Measurements from ENCODE around the gene SLC39A6. TPM values are rescaled to one million over a fixed set of nuclear protein-coding genes. Genes with fewer than 3 reads are reported as not detected.
"Not testable (repeated sequence)": the region's sequence is repeated elsewhere in the genome, so short reads cannot be mapped to it uniquely, and the experiment has no call there.

SLC39A6 gene
- total RNA-seq, 1 donor from 2014 or later = 86.9 TPM

DNA sequence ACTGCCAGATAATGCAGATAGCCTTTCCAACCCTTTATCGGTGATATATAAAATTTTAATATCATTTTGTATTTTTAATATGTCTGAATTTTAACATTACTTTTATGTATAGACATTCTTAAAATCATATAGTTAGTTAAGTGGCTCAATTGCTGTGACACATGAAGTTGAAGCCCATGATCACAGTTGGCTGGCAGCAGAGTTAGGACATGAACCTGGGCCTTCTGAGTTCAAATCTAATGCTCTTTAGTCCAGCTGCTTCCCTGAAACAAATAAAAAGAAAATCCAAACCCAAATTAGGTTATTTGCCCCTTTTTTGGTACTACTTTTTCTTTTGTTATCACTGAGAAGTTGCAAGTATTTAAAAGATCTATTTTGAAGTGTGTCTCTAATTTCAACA lies 6.1 kb upstream of the SLC39A6 start:
- no peak for DNase-seq (ENCODE audit: low spot score)

DNA sequence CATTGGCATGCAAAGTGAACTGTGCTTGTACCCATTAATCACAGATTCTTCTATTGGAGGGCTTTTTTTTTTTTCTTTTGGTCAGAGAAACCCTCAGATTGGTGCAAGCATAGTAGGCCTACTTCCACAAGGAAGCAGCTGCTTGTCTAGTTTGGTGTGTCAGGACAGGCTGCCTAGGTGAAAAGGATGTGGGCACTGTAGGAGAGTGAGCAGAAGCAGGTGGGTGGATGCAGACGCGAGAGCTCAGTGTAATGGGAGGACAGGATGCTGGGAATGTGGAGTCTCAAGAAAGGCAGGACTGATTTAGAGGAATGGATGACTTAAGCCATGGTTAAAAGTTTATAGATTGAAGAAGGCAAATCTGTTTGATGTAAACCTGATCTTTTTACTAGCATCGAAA lies 3.6 kb upstream of the SLC39A6 start:
- no peak for DNase-seq (ENCODE audit: low spot score)

DNA sequence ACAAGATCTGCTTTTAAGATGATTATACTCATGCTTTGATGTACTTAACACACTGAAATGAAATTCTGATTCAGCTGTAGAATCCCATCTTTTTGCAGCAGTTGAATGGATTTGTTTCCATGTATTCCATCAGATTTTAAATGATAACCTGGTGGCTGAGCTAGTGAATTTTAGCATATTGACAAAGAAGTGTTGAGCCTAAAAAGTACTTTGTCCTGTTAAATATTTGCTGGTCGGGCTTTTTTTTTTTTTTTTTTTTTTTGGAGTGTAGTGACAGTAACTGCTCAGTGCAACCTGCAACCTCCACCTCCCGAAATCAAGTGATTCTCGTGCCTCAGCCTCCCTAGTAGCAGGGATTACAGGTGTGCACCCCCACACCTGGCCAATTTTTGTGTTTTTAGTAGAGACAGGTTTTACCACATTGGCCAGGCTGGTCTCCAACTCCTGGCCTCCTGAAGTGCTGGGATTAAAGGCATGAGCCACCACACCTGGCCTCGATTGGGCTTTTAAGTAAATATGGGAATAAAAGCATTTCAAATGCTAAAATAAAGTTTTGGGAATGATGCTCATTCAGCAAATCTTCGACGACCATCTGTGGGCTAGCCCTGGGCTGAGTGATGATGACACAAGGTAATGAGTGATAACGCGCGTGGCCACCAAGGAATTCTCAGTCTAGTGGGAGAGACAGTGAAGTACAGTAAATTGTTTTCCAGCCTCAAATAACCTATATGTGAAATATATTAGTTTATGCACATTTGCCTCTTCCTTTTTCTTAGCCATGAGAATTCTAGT lies 2.7 kb upstream of the SLC39A6 start:
- no peak for DNase-seq (ENCODE audit: low spot score)

DNA sequence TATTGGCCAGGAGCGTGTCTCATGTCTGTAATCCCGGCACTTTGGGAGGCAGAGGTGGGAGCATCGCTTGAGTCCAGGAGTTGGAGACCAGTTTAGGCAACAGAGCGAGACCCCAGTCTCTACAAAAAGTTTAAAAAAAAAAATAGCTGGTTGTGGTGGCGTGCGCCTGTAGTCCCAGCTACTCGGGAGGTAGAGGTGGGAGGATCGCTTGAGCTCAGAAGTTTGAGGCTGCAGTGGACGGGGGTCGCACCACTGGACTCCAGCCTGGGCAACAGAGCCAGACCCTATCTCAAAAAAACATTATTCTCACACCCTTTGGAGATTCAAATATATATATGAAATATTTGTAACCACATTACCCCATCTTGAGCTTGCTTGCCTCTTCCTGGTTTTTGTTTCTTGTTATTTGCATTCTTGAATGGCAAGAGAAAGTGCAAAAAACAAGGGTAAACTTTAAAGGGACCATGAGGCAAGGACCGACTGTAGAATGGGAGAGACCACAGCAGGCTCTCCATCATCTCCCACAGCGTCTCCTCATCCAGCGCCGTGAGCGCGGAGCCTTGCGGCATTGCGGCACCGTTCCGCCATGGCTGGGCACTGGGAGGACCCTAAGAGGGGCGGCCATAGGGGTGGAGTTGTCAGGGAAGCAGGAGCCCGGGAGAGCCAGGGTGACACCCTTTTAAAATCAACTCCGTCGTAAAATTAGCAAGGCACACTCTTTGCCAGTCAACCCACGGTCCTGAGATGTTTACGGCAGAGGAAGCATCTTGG lies 1.9 kb upstream of the SLC39A6 start:
- DNase-seq (ENCODE audit: low spot score) = no peak

DNA sequence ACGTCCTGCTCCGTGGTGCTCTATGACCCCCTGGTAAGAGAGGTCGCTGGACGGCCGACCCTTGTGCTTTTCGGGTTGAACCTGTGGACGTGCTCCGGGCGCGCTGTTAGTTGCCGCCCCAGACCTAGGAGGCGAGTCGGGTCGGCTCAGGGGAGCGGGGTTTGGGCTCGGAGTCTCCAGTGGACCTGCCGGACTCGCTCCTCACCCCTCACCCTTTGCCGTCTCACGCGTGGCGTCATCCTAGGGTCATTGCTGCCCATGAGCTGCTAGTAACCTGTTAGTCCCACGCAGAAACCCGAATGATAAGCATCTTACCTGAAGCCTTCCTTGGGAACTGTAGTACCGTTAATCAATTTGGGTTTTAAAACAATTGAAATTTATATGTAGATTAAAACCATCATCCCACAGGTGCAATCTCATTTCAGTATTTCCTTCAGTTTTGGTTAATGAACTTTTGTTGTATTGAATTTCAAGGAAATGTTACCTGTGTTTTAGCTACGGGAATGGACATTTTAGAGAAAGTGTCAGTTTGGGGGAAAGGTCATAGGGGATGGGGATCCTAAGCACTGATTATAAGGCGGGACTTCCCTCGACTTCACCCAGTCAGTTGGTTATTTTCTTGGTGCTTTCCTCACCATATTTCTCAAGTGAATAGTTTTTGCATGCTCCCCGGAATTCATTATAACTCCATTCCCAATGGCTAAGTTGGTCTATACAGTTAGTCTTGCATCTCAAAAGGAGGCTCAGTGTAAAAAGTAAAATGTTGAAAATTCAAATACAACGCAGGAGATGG lies 1.1 kb upstream of the SLC39A6 start:
- no peak for DNase-seq (ENCODE audit: low spot score)

DNA sequence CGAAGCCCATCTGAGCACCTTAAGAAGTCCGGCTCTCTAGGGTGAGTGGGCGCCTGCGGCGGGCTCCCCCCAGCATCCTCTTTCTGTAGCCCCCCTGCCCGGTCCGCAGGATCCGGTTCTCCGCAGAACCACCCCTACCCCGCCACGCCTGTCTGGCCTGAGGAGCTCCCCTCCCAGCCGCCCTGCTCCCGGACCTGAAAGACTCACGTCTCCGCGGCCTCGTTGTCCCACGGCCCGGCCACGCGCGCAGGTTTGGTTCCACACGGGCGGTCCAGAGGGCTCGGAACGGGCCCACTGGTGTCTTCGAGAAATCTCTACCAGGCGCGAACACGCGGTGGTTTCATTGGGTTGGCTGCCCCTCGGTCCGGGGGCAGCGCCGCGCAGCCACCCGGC lies 237 bp downstream of the SLC39A6 start:
- no peak for DNase-seq (ENCODE audit: low spot score)

DNA sequence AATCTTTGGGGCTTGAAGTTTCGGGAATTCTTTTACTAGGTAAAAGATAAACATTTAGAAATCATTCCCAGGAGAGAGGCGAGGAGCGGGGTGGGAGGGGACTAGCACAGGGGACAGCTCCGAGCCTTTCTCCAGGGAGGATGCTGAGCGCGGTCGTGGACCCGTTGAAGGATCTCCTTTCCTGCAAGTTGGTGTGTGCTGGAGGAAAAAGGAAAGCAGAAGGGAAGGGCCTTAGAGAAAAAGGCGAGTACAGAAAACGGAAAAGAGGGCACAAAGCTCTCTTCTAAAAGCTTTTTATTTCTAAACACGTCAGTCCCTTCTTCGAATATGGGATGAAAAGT lies 640 bp downstream of the SLC39A6 start:
- peak; percentile 32 for DNase-seq (ENCODE audit: low spot score)

DNA sequence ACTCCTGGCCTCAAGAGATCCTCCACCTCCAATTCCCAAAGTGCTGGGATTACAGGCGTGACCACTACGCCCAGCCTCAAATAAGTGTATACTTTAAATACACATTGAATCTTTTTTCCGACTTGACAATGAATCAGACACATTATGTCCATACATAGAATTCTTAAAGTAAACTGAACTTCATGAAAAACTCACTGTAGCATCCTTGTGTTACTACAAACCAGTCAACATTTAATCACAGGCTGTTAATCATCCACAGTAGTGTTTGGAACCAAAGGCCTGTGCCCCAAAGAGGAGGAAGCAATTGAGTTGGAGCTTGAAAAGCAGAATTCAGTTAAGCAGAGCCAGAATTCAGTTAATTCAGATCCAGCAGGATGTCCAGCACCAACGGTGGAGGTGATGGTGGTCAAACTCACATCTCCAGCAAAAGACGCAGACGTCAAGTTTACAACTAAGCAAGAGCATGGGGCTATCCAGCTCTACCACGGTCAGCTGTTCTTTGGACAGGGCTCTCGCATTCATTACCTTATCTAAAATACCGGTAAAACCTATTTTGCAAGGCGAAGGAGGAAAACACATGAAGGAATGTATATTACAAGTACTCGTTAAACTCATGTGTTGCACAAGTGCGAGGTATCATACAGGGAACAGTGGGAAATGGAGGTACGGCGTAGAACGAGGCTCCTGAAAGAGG lies 1.2 kb downstream of the SLC39A6 start:
- DNase-seq (ENCODE audit: low spot score) = peak; percentile 4

DNA sequence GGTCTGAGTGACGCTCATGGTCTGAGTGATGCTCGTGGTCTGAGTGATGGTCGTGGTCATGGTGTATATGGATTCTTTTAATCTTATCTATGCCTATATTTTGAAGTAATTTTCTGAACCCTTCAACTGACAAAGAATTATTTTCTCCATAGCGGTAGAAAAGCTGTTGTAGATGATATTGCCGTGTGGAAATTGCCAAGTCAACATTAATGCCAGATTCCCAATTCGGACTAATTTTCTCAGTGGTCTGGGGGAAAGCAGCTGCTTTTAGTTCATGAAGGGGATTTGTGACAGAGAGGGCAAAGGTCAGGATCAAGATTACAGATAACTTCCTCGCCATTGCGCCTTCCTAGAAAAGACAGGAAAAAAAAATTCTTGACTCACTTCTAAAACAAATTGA lies 2.5 kb downstream of the SLC39A6 start:
- no peak for DNase-seq (ENCODE audit: low spot score)

DNA sequence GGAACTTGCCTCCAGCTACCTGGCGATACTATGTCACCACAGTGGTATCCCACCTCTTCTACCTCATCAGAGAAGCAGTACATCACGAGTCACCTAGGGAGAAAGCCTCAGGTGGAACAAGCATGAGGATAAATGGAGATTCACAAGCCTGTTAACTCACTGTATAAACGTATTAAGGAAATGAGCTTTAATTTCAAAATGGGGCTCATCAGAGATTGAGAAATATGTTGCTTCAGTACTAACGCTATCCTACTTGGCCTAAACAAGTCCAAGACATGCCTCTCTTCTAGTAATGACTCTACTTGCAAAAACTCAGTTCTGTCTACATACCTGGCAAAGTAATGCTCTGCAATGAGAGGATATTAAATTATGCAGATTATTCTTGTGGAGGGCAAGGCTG lies 4.3 kb downstream of the SLC39A6 start:
- DNase-seq (ENCODE audit: low spot score) = no peak

DNA sequence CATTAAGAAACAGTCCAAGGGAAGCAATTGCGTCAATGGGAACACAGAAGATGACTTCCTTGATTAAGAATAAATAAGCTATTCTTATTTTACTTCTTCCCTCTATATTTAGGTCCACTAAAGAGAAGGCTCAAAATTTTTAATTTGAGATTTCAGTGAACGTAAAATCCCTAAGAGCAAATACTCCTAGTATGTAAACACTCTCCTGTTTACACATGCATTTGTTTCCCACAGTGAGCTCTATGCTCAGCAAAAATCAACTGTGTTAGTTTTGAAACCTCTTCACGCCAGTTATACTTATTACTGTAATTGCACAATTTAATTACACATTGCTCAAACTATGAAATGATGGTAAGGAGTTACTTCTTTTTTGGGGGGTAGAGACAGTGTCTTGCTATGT lies 8.8 kb downstream of the SLC39A6 start:
- DNase-seq (ENCODE audit: low spot score) = no peak

DNA sequence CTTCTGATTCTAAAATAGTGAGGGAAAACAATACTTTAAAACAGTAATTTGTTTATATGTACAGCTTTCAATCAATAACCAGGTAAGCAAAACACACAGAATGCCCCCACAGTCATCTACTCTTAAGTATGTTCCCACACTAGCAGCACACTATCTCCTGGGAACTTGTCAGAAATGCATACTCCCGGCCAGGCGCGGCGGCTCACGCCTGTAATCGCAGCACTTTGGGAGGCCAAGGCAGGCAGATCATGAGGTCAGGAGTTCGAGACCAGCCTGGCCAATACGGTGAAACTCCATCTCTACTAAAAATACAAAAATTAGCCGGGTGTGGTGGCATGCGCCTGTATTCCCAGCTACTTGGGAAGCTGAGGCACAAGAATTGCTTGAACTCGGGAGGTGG lies 12.4 kb downstream of the SLC39A6 start:
- DNase-seq (ENCODE audit: low spot score) = not testable (repeated sequence)

DNA sequence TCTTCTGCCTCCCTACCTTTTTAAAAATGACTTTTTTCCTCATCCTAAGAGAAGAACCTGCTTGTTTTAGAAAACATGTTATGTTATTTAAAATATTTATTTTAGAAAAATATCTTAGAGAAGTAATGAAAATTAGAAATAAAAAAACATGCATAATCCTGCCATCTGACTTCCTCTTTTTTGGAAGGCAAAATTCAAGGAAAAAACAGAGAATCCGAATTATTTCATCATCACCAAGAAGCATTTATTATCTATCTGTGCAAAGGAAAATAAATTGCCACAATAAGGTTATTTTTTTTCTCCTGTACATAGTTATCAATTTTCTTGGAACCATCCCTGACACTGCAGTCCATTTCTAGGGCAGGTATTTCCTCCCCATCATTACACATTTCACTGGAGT lies 14.4 kb downstream of the SLC39A6 start:
- no peak for DNase-seq (ENCODE audit: low spot score)

DNA sequence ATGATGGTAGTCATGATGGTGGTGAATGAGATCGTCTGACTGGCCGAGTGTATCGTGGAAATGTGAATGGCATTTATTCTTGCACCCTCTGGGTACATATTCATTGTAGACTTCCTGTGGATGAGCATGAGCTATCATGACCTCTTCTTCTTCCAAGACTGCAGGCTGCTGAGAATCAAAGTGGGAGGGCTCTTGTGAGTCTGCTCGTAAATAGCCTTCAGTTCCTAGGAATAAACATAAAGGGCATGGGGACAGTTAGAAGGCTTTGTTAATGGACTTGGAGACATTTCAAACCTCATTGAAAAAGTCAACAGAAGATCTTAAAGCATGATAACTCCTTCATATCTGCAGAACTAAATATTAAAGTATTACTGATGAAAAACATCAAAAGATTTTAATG lies 14.9 kb downstream of the SLC39A6 start:
- DNase-seq (ENCODE audit: low spot score) = no peak

DNA sequence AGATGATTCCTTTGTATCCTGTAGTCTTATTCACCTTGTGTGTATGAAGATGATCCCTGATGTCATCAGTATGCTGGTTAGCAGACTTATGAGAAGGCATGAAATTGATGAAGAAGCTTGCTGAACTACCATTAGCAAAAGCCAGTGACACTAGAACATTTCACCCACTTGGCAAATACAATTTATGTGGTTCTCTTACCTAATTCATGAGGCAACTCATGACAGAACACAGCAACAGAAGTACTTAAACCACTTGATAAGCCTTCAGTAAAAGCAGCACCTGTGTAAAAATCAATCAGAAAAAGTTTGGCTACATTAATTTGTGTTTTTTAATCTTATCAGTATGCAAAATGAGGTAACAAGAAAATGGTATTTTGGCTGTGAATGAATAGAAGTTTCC lies 16.8 kb downstream of the SLC39A6 start:
- DNase-seq (ENCODE audit: low spot score) = no peak

DNA sequence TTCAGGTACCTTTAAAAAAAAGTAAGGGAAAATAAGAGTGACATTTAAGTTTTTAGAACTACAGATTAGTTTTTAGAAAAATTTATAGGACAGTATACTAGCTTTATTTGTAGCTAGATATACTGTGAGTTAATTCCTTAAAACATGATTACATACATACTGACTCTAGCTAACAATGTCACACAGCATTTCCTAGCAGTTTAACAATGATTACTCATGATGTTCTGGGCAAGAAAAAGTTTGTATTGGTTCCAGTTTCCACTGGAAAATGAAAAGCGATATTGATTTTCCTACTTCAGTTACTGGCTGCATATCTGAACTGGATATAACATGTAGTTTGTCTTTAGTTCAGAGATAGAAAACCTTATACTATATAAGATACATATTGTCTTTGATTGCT lies 19.4 kb downstream of the SLC39A6 start:
- no peak for DNase-seq (ENCODE audit: low spot score)

DNA sequence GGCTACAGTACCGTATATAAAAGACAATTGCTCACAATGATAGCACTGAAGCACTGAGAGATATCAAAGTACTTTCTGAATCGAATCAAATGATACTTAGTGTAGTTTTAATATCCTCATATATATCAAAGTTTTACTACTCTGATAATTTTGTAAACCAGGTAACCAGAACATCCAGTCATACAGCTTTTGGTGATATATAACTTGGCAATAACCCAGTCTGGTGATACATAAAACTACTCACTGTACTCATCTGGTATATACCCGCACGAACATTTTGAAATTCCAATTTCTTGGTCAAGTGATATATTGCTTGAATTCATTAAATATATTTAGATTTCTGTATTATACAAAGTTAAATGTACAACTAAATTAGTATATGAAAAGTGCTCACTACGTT lies 20.5 kb downstream of the SLC39A6 start:
- no peak for DNase-seq (ENCODE audit: low spot score)

DNA sequence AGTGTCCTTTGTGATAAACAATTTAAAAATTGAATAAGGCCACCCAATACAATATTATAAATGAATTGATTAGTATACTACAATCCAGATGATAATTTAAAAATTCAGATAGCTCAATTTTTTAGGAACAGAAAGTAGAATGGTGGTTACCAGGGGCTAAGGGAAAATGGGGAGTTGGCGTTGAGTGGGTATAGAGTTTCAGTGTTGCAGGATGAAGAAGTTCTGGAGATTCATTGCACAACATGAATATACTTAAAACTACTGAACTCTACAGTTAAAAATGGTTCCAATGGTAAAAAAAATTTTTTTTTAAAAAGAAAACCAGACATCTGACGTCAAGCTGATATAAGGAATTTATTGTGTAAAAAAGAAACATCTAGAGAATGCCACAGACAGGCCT lies 20.9 kb downstream of the SLC39A6 start:
- DNase-seq (ENCODE audit: low spot score) = no peak

DNA sequence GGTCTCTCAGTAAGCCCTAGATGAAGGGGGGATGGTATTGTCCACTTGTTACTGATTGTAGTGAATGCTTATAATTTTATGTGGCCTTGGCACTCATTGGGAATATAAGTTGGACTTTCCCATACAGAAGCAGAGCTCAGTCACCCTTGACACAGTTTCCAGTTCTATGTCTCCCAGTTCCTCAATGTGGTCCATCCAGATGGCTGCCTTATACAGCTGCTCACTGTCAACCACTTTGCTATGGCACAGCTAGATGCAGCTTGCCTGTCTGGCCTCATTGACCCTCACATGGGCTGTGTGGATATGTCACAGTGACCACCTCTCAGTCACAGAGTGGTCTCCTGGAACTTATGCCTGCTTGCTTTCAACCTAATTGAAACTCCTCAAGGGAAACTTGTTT lies 21.7 kb downstream of the SLC39A6 start:
- DNase-seq (ENCODE audit: low spot score) = no peak

DNA sequence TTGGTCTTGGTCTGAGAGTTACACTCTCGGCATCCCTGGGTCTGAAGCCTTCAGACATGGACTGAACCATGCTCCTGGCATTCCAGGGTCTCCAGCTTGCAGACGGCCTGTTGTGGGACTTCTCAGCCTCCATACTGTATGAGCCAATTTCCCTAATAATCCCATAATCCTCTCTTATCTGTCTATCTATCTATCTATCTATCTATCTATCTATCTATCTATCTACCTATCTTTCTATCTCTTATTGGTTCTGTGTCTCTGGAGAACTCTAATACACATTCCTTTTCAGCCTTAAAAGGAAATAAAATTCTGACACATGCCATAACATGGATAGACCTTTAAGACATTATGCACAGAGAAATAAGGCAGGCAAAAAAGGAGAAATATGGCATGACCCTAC lies 24.4 kb downstream of the SLC39A6 start:
- DNase-seq (ENCODE audit: low spot score) = no peak

DNA sequence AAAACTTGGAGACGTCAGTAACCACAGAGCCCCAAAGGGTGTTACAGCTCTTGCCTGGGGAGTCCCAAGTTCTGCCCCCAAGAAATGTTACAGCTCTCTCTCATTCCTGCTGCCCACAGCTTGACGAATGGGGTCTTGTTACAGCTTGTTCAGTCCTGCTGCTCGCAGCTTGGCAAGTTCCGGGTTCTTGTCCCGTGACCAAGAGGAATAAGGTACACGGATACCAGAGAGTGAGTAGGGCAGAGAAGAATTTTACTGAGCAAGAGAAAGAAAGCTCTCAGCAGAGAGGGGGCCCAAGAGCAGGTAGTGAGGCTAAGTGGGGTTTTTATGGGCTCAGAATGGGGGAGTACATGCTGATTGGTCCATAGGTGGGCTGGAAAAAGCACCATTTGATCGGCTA lies 27.2 kb downstream of the SLC39A6 start:
- DNase-seq (ENCODE audit: low spot score) = no peak

DNA sequence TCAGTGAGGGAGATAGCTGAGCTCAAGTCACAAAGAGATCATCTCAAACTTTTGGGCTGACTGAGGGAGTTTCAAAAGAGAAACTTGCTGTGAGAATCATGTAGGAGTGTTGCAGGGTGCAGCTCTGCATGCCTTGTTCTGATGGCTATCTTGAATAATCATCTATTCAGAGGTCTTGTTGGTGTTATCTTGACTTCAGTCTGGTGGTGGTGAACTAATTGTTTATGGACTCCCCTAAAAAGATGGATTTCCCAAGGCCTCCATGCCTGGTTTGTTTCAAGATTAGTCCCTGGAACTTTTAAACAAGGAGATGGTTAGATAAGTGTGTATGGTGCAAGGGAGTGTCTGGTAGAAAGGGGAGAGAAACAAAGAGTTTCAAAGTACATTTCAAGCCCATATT lies 29.8 kb downstream of the SLC39A6 start:
- peak; percentile 15 for DNase-seq (ENCODE audit: low spot score)

Data from umbilical cord (tissue), 2 donors.